ENCODE data around the gene UROC1.

Gene UROC1

GRCh38 chr3:126477061-126477380 is 40.6 kb downstream of the UROC1 start:
- no peak for DNase-seq

GRCh38 chr3:126476166-126477060 is 41.2 kb downstream of the UROC1 start:
- DNase-seq, result peak in 1 of 2 donors; percentile 76

DNA sequence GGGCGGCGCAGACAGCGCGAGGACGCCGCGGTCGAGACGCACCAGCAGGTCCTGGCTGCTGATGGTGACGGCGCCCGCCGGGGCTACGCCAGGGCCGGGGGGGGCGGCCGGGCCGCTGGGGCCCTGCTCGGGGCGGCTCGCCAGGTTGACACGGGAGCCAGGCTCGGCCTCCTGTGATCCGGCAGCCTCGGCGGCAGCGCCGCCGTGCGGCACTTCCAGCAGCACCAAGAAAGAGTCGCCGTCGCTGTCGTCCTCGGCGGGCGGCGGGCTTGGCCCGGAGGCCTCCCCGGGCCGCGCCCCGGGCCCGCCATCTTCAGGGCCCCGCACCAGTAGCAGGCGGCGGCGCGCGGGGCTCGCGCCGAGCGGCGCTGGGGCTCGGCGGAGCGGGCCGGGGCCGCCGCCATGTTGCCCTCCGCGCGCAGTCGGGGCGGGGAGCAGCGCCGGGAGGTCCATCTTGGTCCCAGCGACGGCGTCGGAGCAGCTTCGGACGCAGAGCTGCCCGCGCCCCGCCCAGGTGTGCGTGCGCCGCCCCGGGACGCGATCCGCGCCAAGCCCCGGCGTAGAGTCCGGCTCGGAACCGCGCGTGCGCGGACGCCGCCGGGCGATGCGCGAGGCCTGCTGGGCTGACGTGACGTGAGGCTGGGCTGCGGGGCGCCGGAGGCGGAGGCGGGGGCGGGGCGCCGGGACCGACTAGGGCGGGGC is 42.0 kb downstream of the UROC1 start, which contains the start of gene ZXDC:
ZXDC (minus strand) TSS at position 479 of the 702 bp plus-strand sequence; CDS start at position 453, 26 bp downstream.
- peak; percentile 63 to 80 for DNase-seq

DNA sequence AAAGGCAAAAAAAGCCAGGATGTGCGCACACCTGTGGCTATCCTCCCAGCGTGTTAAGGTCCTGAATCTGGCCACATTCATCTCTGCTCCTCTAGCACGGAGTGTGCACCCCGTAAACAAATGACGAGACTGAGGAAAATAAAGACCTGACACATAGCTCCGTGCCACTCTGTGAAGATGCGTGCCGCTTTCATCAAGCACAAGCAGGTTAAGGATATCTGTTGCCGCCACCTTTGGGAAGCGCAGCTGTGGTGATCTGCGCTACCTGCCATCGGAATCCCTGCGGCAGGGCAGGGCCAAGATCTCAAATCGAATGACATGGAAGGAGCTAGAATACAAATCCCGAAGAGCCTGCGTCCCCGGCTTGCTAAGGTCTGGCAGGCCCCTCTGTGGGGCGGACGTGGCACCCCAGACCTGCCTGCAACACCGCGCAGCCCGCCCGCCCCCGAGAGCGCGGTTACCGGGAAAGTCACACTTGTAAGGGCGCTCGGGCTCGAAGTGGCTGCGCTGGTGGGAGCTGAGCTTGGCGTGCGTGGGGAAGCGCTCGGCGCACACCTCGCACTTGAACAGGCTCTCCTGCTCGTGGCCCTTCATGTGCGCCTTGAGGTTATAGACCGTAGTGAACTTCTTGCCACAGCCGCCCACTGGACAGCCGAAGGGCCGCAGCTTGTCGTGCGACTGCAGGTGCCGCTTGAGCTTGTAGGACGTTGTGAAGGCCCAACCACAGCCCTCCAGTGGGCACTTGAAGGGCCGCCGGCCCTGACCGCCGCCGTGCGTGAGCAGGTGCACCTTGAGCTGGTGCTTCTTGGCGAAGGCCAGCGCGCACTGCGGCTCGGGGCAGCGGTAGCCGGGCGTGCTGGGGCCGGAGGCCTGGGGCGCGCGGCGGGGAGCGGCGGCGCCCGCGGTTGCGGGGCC is 42.8 kb downstream of the UROC1 start:
- no peak for DNase-seq

GRCh38 chr3:126473292-126474168 is 44.0 kb downstream of the UROC1 start:
- DNase-seq, result no peak

- DNase-seq, result peak; percentile 26 to 72
These were observed 45.1 kb downstream of the UROC1 start for GRCh38 chr3:126472277-126473006.

DNA sequence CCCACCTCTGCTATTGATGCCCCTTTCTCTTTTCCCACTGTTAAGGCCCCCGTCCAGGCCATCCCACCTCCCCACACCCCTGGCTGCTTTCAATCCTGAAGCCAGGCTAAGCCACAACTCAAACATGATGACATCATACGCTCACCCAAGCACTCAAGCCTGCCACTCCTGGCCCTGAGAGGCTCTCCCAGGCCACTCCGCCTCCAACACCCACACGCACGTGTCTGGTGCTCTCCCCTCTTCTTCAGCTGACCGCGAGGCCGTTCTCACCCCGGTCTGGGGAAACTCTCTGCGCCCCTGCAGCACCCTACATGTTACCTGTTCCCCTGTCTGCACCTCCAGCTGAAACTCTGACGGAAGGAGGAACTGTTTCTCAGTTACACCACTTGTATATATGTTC is 48.1 kb downstream of the UROC1 start:
- no peak for DNase-seq

- DNase-seq, result no peak
These were observed 49.3 kb downstream of the UROC1 start for GRCh38 chr3:126468028-126468891.

- no peak for DNase-seq
These were observed 50.0 kb downstream of the UROC1 start for GRCh38 chr3:126467611-126467955.

DNA sequence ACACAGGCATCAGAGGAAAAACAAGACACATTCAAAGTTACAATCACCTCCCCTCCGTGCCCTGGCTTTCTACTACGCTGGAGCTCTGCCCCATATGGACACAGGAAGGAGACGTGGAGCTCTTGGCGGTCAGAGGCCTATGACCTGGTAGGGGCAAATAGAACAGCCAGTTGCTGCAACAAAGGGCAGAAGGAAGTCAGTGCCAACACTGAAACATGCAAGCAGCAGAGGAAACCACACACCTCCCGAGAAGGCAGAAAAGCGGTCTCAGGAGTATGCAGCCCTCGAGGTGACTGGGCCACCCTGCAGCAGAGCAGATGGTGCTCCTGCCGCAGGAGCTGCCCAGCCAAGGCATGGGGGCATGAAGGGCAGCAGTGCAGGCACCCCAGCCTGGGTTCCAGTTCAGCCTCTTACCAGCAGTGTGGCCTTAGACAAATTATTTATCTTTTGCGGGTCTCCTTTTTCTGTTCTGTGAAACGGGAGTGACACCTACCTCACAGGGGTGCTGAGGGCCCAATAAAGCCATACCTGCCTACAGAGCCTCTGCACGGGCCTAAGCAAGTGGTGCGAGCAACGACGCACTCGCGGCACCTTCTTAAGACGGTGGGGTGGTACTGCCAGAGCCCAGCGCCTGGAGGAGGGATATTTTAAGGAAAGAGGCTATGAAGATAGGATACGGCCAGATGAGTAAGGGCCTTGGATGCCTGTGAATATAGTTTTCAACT is 50.5 kb downstream of the UROC1 start:
- no peak for DNase-seq

DNA sequence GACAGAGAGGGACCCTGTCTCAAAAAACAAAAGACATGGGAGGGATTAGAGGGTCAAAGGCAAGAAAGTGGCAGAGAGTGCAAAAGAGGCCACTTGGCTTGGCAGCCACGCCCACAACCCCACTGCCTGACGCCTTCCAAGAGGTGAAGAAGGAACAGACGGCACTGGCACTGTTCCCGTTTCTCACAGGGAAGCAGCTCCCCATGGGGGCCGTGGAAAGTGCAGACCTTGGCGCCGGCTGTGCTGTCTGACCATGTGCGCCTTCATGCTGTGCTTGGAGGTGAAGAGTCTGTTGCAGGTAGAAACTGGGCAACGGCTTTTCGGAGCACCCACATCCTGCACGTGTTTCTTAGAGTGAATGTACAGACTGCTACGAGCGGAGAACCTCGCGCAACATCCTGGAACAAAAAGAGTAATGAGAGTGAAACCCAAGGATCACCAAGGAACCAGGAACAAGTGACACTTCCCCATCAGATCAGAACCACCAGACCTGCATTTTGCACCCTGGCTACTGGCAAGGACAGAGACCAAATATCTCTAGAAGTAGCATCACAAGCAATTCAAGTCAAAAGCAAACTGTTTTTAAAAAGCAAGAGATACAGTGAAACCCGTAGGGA is 51.5 kb downstream of the UROC1 start:
- no peak for DNase-seq

GRCh38 chr3:126464997-126465396 is 52.6 kb downstream of the UROC1 start:
- no peak for DNase-seq

DNA sequence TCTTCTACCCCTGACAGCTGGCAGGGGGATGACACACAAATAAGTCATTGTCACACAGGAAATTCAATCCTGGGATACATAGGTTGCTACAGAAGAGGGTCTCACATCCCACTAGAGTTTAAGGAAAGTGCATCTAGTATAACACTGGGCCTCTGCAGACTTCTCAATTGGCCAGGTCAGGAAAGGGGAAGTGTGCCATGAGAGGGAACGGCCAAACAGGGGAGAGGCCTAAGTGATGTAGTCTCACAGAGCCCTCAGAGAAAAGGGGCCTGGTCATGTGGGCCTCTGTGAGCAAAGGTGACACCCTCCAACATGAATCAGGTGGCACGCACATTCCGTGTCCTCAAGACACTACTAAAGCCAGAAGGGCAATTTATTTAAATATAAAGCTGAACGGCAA is 53.1 kb downstream of the UROC1 start:
- DNase-seq, result no peak

DNA sequence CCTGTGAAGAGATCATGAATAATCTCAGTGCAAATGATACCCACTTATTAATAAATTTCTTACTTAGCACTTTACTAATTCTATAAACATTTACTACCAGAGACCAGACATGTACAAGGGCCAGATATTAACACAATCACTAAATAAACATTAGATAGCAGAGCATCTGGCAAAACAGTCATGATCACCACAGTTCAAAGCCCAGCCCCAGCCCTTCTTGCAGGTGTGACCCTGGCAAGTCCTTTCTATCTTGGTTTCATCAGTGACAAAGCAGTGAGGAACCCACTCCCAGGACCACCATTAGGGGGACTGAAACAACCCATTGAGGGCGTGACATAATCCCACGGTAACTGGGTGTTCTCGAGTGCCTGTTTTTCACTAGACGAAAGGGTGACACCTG is 53.5 kb downstream of the UROC1 start:
- no peak for DNase-seq

DNA sequence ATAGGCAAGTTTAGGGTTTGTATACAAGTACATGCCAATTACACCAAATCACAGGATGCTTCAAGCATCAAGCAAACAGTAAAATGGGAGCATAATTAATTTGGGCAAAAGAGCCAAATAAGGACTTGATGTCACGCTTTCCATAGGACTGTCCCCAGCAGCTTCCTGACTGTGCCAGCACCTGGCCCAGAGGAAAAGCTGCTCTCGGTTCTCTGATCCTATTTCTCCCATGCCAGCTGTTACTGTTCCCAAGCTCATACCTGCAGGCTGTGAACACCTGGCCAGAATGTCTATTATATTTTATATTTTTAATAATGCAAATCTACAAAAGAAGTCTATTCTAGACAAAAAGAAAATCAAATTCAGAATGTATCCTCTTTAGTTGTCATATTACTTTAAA is 54.1 kb downstream of the UROC1 start:
- DNase-seq, result no peak

DNA sequence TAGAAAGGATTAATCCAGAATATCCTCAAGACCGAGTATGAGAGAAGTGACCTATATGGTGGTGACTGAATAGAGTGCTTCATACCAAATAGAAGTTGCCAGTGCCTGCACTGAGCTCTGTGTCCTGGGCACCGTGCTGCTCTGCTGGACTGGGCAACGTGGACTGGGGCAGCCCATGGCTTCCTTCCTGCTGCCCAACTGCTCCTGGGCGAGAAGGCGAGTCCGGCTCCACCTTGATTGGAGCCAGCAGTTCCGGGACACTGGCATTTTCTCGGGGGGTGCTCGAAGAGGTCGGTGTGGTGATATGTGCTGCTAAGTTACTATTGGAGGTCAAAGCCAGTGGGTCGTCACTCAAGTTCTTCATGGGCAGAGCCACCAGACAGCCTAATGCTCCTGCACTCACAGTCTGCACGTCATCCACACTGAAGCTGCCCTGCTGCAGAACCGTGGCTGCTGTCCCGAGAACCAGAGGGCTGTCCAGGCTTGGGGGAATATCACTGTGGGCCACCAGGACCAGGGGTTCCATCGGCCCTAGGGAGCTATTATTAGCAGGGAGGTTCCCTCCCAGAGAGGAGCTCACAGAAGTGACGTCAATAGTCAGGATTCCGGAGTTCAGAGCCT is 56.0 kb downstream of the UROC1 start:
- DNase-seq, result no peak

DNA sequence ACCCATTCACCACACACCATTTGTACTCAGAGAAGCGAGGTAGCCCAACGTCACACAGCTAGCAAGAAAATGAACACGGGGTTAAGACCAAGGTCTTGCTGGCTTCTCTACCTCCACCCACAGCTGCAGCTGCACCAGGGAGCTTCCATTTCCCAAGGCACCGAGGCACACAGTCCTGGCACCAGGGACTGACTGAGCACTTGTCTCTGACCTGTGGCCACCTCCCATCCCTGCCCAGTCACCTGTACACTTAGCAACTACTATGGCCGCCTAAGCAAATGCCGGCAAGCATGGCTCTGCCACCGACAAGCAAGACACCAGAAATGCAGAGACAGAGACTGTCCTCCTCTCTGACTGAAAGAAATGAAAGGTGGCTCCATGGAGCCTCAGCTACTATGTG is 57.2 kb downstream of the UROC1 start:
- no peak for DNase-seq

DNA sequence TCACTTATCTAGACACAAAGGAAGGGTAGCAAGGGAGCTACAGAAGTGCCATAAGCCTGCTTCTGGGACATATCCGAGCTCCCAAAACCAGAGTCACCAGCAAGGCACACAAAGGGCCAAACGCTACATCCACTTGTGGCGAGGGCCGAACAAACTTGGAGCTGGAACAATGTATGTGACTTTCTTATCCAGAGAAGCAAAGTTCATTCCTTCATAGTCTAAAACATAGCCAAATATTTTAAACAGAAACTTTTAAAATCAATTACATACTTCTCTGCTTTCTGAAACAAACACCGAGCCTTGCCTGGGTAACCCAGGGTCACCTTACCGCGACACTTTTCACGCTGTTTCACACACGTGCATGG is 57.8 kb downstream of the UROC1 start:
- no peak for DNase-seq
